WTC11 (cell line): ENCODE results near the gene NR3C2.

Source experiments
- CREM ChIP-seq: sonication (generic); formaldehyde crosslinking; IDR thresholded peaks from 2 replicates; pipeline ENCODE4 v1.8.1; 2022; ENCODE audit warnings: mild to moderate bottlenecking, missing genetic modification reagents, moderate library complexity
- ESRRA ChIP-seq: sonication (generic); formaldehyde crosslinking; IDR thresholded peaks from 2 replicates; pipeline ENCODE4 v1.8.1; 2022; ENCODE audit warnings: mild to moderate bottlenecking, missing genetic modification reagents, borderline replicate concordance
- ZNF281 ChIP-seq: sonication (generic); formaldehyde crosslinking; IDR thresholded peaks from 2 replicates; pipeline ENCODE4 v1.8.0; 2023; ENCODE audit warnings: mild to moderate bottlenecking, missing genetic modification reagents
- ZNF416 ChIP-seq: fragments of 250-450 bp; sonication (Bioruptor Pico); IDR thresholded peaks from 2 replicates; pipeline ENCODE4 v1.9.0; 2021; ENCODE audit warnings: mild to moderate bottlenecking, inconsistent platforms
- ZNF423 ChIP-seq: fragments of 250-450 bp; sonication (Bioruptor Pico); IDR thresholded peaks from 2 replicates; pipeline ENCODE4 v2.1.2; 2022; ENCODE audit warnings: mild to moderate bottlenecking, moderate library complexity
- TF ChIP-seq, protein P1 (sequence below): fragments of 200-600 bp; IDR thresholded peaks from 2 replicates; pipeline ENCODE4 v1.8.0; 2022; ENCODE audit warnings: antibody characterized with exemption
- TF ChIP-seq, protein P2 (sequence below): sonication (generic); formaldehyde crosslinking; IDR thresholded peaks from 2 replicates; pipeline ENCODE4 v1.8.0; 2022; ENCODE audit warnings: mild to moderate bottlenecking, missing genetic modification reagents
- TF ChIP-seq, protein P3 (sequence below): sonication (generic); formaldehyde crosslinking; IDR thresholded peaks from 2 replicates; pipeline ENCODE4 v1.8.1; 2023; ENCODE audit warnings: mild to moderate bottlenecking, missing genetic modification reagents, borderline replicate concordance

GRCh38 chr4:148126825-148127224 lies 315.4 kb downstream of the NR3C2 start:
- TF ChIP-seq, protein P1, sequence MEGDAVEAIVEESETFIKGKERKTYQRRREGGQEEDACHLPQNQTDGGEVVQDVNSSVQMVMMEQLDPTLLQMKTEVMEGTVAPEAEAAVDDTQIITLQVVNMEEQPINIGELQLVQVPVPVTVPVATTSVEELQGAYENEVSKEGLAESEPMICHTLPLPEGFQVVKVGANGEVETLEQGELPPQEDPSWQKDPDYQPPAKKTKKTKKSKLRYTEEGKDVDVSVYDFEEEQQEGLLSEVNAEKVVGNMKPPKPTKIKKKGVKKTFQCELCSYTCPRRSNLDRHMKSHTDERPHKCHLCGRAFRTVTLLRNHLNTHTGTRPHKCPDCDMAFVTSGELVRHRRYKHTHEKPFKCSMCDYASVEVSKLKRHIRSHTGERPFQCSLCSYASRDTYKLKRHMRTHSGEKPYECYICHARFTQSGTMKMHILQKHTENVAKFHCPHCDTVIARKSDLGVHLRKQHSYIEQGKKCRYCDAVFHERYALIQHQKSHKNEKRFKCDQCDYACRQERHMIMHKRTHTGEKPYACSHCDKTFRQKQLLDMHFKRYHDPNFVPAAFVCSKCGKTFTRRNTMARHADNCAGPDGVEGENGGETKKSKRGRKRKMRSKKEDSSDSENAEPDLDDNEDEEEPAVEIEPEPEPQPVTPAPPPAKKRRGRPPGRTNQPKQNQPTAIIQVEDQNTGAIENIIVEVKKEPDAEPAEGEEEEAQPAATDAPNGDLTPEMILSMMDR: no peak
- no peak for TF ChIP-seq ZNF423 (CRISPR knock-in tag)
- TF ChIP-seq CREM (CRISPR knock-in tag): no peak
- TF ChIP-seq ZNF281 (CRISPR knock-in tag): no peak
- TF ChIP-seq, protein P2, sequence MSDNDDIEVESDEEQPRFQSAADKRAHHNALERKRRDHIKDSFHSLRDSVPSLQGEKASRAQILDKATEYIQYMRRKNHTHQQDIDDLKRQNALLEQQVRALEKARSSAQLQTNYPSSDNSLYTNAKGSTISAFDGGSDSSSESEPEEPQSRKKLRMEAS: no peak
- TF ChIP-seq, protein P3, sequence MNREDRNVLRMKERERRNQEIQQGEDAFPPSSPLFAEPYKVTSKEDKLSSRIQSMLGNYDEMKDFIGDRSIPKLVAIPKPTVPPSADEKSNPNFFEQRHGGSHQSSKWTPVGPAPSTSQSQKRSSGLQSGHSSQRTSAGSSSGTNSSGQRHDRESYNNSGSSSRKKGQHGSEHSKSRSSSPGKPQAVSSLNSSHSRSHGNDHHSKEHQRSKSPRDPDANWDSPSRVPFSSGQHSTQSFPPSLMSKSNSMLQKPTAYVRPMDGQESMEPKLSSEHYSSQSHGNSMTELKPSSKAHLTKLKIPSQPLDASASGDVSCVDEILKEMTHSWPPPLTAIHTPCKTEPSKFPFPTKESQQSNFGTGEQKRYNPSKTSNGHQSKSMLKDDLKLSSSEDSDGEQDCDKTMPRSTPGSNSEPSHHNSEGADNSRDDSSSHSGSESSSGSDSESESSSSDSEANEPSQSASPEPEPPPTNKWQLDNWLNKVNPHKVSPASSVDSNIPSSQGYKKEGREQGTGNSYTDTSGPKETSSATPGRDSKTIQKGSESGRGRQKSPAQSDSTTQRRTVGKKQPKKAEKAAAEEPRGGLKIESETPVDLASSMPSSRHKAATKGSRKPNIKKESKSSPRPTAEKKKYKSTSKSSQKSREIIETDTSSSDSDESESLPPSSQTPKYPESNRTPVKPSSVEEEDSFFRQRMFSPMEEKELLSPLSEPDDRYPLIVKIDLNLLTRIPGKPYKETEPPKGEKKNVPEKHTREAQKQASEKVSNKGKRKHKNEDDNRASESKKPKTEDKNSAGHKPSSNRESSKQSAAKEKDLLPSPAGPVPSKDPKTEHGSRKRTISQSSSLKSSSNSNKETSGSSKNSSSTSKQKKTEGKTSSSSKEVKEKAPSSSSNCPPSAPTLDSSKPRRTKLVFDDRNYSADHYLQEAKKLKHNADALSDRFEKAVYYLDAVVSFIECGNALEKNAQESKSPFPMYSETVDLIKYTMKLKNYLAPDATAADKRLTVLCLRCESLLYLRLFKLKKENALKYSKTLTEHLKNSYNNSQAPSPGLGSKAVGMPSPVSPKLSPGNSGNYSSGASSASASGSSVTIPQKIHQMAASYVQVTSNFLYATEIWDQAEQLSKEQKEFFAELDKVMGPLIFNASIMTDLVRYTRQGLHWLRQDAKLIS (CRISPR knock-in tag): no peak
- TF ChIP-seq ZNF416: no peak
- TF ChIP-seq ESRRA (CRISPR knock-in tag): no peak
